A549 (cell line): ENCODE data around the gene C2CD4C.

Source experiments
- CTCF ChIP-seq: fragments of >200 bp; sonication (Bioruptor Twin); formaldehyde crosslinking; IDR thresholded peaks from 3 replicates; pipeline ENCODE4 v1.5.1; 2016
- EP300 ChIP-seq, 2 experiments: fragments of >200 bp; sonication (Bioruptor Twin); formaldehyde crosslinking; IDR thresholded peaks; 2 replicates in 1 of 2; 3 replicates in 1 of 2; pipeline ENCODE4 v1.6.1; 2016 to 2017
- ESRRA ChIP-seq: fragments of 150-350 bp; IDR thresholded peaks from 2 replicates; pipeline ENCODE4 v1.6.1; 2014; ENCODE audit warnings: mild to moderate bottlenecking, low read length, borderline replicate concordance
- HMGXB4 ChIP-seq: fragments of 250-450 bp; sonication (Bioruptor Pico); IDR thresholded peaks from 2 replicates; pipeline ENCODE4 v1.5.0; 2021; ENCODE audit warnings: mild to moderate bottlenecking, moderate library complexity, borderline replicate concordance
- MAFK ChIP-seq: fragments of 450-650 bp; IDR thresholded peaks from 2 replicates; pipeline ENCODE4 v1.6.1; 2014; ENCODE audit not compliant: partially characterized antibody
- MAZ ChIP-seq: fragments of 150-350 bp; IDR thresholded peaks from 2 replicates; pipeline ENCODE4 v1.6.1; 2014; ENCODE audit warnings: antibody characterized with exemption, low read depth, low read length, borderline replicate concordance
- POLR2A ChIP-seq: IDR thresholded peaks from 2 replicates; pipeline ENCODE4 v1.6.1; 2012; ENCODE audit warnings: mild to moderate bottlenecking, low read length
- RCOR1 ChIP-seq: fragments of 150-350 bp; IDR thresholded peaks from 2 replicates; pipeline ENCODE4 v1.6.1; 2014; ENCODE audit warnings: antibody characterized with exemption, low read length, low read depth
- TF ChIP-seq, protein P1 (sequence below): fragments of 200-600 bp; sonication (generic); IDR thresholded peaks from 2 replicates; pipeline ENCODE4 v1.6.1; 2016; ENCODE audit warnings: antibody characterized with exemption, mild to moderate bottlenecking, moderate library complexity

DNA sequence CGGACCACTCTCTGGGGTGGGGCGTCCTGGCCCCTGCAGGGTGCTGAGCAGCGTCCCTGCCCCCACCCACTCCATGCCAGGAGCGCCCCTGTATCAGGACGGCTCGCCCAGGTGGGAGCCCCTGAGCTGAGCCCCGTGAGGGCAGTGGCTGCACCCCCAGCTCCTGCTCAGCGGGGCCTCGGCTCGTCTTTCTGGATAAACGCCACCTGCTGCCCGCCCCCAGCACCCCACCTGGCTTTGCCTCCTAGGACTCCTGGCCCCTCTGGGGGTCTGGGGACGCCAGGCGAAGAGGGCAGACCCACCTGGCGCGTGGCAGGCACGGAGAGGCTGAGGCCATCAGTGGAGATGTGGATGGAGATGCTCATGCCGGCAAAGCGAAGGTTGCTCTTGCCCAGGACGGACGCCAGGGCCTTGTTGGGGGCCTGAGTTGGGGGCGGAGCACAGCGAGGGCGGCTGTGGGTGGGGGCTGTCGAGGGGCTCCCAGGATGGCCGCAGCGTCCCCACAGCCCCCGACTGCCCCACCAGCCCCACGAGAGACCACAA is 29.5 kb upstream of the C2CD4C start:
- no peak for TF ChIP-seq EP300 (IDR thresholded peaks at IDR 0.05)
- no peak for TF ChIP-seq HMGXB4 (CRISPR knock-in tag)
- no peak for TF ChIP-seq POLR2A
- TF ChIP-seq CTCF, result no peak
- TF ChIP-seq, protein P1, sequence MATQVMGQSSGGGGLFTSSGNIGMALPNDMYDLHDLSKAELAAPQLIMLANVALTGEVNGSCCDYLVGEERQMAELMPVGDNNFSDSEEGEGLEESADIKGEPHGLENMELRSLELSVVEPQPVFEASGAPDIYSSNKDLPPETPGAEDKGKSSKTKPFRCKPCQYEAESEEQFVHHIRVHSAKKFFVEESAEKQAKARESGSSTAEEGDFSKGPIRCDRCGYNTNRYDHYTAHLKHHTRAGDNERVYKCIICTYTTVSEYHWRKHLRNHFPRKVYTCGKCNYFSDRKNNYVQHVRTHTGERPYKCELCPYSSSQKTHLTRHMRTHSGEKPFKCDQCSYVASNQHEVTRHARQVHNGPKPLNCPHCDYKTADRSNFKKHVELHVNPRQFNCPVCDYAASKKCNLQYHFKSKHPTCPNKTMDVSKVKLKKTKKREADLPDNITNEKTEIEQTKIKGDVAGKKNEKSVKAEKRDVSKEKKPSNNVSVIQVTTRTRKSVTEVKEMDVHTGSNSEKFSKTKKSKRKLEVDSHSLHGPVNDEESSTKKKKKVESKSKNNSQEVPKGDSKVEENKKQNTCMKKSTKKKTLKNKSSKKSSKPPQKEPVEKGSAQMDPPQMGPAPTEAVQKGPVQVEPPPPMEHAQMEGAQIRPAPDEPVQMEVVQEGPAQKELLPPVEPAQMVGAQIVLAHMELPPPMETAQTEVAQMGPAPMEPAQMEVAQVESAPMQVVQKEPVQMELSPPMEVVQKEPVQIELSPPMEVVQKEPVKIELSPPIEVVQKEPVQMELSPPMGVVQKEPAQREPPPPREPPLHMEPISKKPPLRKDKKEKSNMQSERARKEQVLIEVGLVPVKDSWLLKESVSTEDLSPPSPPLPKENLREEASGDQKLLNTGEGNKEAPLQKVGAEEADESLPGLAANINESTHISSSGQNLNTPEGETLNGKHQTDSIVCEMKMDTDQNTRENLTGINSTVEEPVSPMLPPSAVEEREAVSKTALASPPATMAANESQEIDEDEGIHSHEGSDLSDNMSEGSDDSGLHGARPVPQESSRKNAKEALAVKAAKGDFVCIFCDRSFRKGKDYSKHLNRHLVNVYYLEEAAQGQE, result no peak
- no peak for TF ChIP-seq RCOR1
- no peak for TF ChIP-seq MAZ
- no peak for TF ChIP-seq MAFK
- TF ChIP-seq ESRRA, result no peak
